HepG2 (cell line): ENCODE data around the gene OR1F1. TPM values are rescaled to one million over a fixed set of nuclear protein-coding genes. Genes with fewer than 3 reads are reported as not detected.

Experiments used
- ATAC-seq: fragments of 200-7000 bp; cut with Tn5 transposase; 3 replicates; pipeline ENCODE4 v1.9.1; 2020; ENCODE audit warnings: mild to moderate bottlenecking, moderate library complexity
- BruUV-seq: library from RNA; stranded (reverse); fragments of 400-500 nt; replicated peaks from 2 replicates; lab custom pipeline; 2021; lab: Mats Ljungman, UMichigan
- CTCF ChIA-PET: fragments of 300-600 bp; formaldehyde crosslinking; extraction: SDS; loops from one replicate; lab custom pipeline; 2021; ENCODE audit warnings: low total read pairs, inconsistent platforms, low intra/inter-chr PET ratio; lab: Yijun Ruan, JAX
- POLR2A ChIA-PET: fragments of 350-600 bp; sonication (Branson Sonifier 250); formaldehyde crosslinking; loops from one replicate; lab custom pipeline; 2020; ENCODE audit warnings: antibody characterized with exemption, inconsistent platforms; lab: Yijun Ruan, JAX
- DNase-seq: peaks from one replicate; pipeline ENCODE4 v3.0.0-alpha.2; 2015; ENCODE audit warnings: low spot score
- FAIRE-seq: peaks from 3 replicates; lab custom pipeline; 2011; peaks lifted over from hg19 to GRCh38; lab: Jason Lieb, UNC
- H2AFZ ChIP-seq: one replicate; pipeline ENCODE4 v1.6.1; 2011; ENCODE audit warnings: low read length, inconsistent platforms
- H3K27ac ChIP-seq: fragments of 300-600 bp; 3 replicates; pipeline ENCODE4 v1.8.0; 2011; ENCODE audit warnings: mixed run types, mild to moderate bottlenecking, mixed read lengths, low read length, inconsistent platforms; ENCODE audit not compliant: insufficient read depth; ENCODE audit errors: extremely low read length
- H3K27me3 ChIP-seq, 2 experiments: fragments of 200-600 bp in 1 of 2; 2 replicates in 1 of 2; 3 replicates in 1 of 2; pipeline versions ENCODE4 v1.6.0 to v1.8.0; 2011; ENCODE audit warnings: low read length in 2 of 2, mild to moderate bottlenecking in 2 of 2, moderate library complexity in 2 of 2, inconsistent platforms in 1 of 2; ENCODE audit not compliant: insufficient read depth in 2 of 2, control insufficient read depth in 1 of 2
- H3K36me3 ChIP-seq, 2 experiments: fragments of 200-600 bp in 1 of 2; replicated peaks in 1 of 2; 2 replicates in 1 of 2; 3 replicates in 1 of 2; pipeline versions ENCODE4 v1.5.1 to v1.8.0; 2011; ENCODE audit warnings: low read length in 2 of 2, inconsistent platforms in 1 of 2; ENCODE audit not compliant: insufficient read depth in 2 of 2, control insufficient read depth in 1 of 2
- H3K4me1 ChIP-seq: 2 replicates; pipeline ENCODE4 v1.5.1; 2012; ENCODE audit warnings: low read length, inconsistent platforms; ENCODE audit not compliant: insufficient read depth
- H3K4me2 ChIP-seq: 2 replicates; pipeline ENCODE4 v1.6.0; 2011; ENCODE audit warnings: low read depth, low read length, inconsistent platforms
- H3K4me3 ChIP-seq, 3 experiments: fragments of 200-600 bp in 1 of 3; sonication (generic), shearing (Covaris generic) in 1 of 3; replicated peaks in 1 of 3; 2 replicates each; pipeline ENCODE4 v1.5.1; 2011 to 2016; ENCODE audit warnings: low read length in 3 of 3, inconsistent platforms in 2 of 3, low read depth in 2 of 3, mild to moderate bottlenecking in 2 of 3, control low read depth in 1 of 3, mixed read lengths in 1 of 3; ENCODE audit not compliant: insufficient read depth in 1 of 3
- H3K79me2 ChIP-seq: one replicate; pipeline ENCODE4 v1.6.1; 2011; ENCODE audit warnings: low read length, inconsistent platforms; ENCODE audit not compliant: insufficient read depth
- H3K9ac ChIP-seq: 2 replicates; pipeline ENCODE4 v1.6.0; 2011; ENCODE audit warnings: mild to moderate bottlenecking, low read depth, low read length, inconsistent platforms; ENCODE audit not compliant: insufficient read depth
- H3K9me3 ChIP-seq: 2 replicates; pipeline ENCODE4 v1.5.1; 2012; ENCODE audit warnings: mild to moderate bottlenecking, low read length
- H4K20me1 ChIP-seq: 2 replicates; pipeline ENCODE4 v1.6.0; 2011; ENCODE audit warnings: inconsistent platforms, mild to moderate bottlenecking, low read length, moderate library complexity; ENCODE audit not compliant: insufficient read depth
- BCL6 ChIP-seq: IDR thresholded peaks from 2 replicates; pipeline ENCODE4 v1.6.1; 2016; ENCODE audit warnings: missing genetic modification reagents, missing compliant biosample characterization
- NKX3-1 ChIP-seq: sonication (generic); formaldehyde crosslinking; IDR thresholded peaks from 2 replicates; pipeline ENCODE4 v1.5.0; 2020; ENCODE audit warnings: missing genetic modification reagents
- SOX6 ChIP-seq, 2 experiments: fragments of 450-650 bp in 1 of 2; sonication (generic) in 1 of 2; formaldehyde crosslinking in 1 of 2; IDR thresholded peaks; 2 replicates each; pipeline versions ENCODE4 v1.4.0 to v1.6.1; 2017 to 2020; ENCODE audit warnings: antibody characterized with exemption in 1 of 2, mild to moderate bottlenecking in 1 of 2, missing genetic modification reagents in 1 of 2
- TAF1 ChIP-seq: sonication (generic); formaldehyde crosslinking; IDR thresholded peaks from 2 replicates; pipeline ENCODE4 v1.4.0; 2020; ENCODE audit warnings: missing genetic modification reagents
- ZNF17 ChIP-seq: sonication (generic); formaldehyde crosslinking; IDR thresholded peaks from 2 replicates; pipeline ENCODE4 v1.5.0; 2020; ENCODE audit warnings: mild to moderate bottlenecking, missing genetic modification reagents
- ZNF329 ChIP-seq: sonication (generic); formaldehyde crosslinking; IDR thresholded peaks from 2 replicates; pipeline ENCODE4 v1.9.0; 2021; ENCODE audit warnings: low read depth, mild to moderate bottlenecking, missing genetic modification reagents
- WGBS: methylation state at CpG from one replicate; pipeline ENCODE4 v1.1.6; 2017; ENCODE audit warnings: low lambda C conversion rate; 5-methylcytosine and 5-hydroxymethylcytosine counted together
- in situ Hi-C: cut with HindIII; loops from 2 replicates; pipeline ENCODE4 v1.10.0; 2017; ENCODE audit warnings: low pct_unique_long_range_greater_than_20kb; ENCODE audit not compliant: extremely low pct_ligation_motif_present
- intact Hi-C: fragments of 100-400 bp; cut with micrococcal nuclease; formaldehyde crosslinking; loops from one replicate; pipeline ENCODE4 v1.10.0; 2022; ENCODE audit not compliant: unreplicated experiment
- polyA plus RNA-seq, 8 experiments: library from polyadenylated mRNA; depleted of rRNA in 3 of 8; stranded (reverse) in 7 of 8; unstranded in 1 of 8; fragments of >200 nt; fragmentation: Illumina TruSeq in 4 of 8; extraction: Trizol in 4 of 8; gene quantifications; 2 replicates each; pipeline versions ENCODE4 v1.2.1 to v1.2.3, GENCODE V29; 2011 to 2016; ENCODE audit warnings: low read depth in 4 of 8, missing spikeins in 1 of 8, mixed read lengths in 1 of 8; ENCODE audit not compliant: insufficient read depth in 1 of 8
- total RNA-seq, 5 experiments: library from RNA; depleted of rRNA; stranded (reverse); fragments of >200 nt; fragmentation: Illumina TruSeq; extraction: Trizol; gene quantifications; 2 replicates each; pipeline ENCODE4 v1.2.3, GENCODE V29; 2016; ENCODE audit warnings: low read depth in 1 of 5
- TF ChIP-seq, protein P1 (sequence below): sonication (generic); formaldehyde crosslinking; IDR thresholded peaks from 2 replicates; pipeline ENCODE4 v1.8.0; 2022; ENCODE audit warnings: mild to moderate bottlenecking, missing genetic modification reagents; ENCODE audit not compliant: insufficient replicate concordance
- TF ChIP-seq, protein P2 (sequence below): sonication (generic); formaldehyde crosslinking; IDR thresholded peaks from 2 replicates; pipeline ENCODE4 v1.4.0; 2020; ENCODE audit warnings: mild to moderate bottlenecking, missing genetic modification reagents, borderline replicate concordance
- TF ChIP-seq, protein P3 (sequence below): IDR thresholded peaks from 2 replicates; pipeline ENCODE4 v1.6.1; 2012; ENCODE audit warnings: low read length, improper control_type of control experiment

OR1F1 gene
- total and polyA plus RNA-seq, 2 of the 13 experiments (the other 11 are each of a cell fraction or from before 2014, with no cell fraction given), result 0.90 TPM; not detected in 1

- TF ChIP-seq SOX6 (IDR thresholded peaks at IDR 0.05) (no peak), SOX6 (CRISPR knock-in tag; IDR thresholded peaks at IDR 0.05) (no peak), ZNF329 (no peak)
Observed at GRCh38 chr16:3147757-3148104, 40.3 kb upstream of the OR1F1 start (continued).

- no peak for ATAC-seq
- peak overlapping the region in 1 of 3 experiments; percentile 78; a peak in 1 of 6 replicates for H3K4me3 ChIP-seq
- H3K4me1 ChIP-seq, result peaks cover 62% of the 10 kb centered on the region
- intact Hi-C loops, result no loop called here
- H3K79me2 ChIP-seq, result no peaks in the 10 kb centered on the region
- in situ Hi-C loops, result no loop called here
- BruUV-seq, result no TSS peak
- ChIA-PET CTCF (no interaction called here), POLR2A (interaction anchor here (1.6 to 4.7 kb wide), 3 partner anchors 14 to 50 kb away, joined by 5 to 81 read pairs (median 6); partner anchors contain the start of genes ZNF213 and ZSCAN10)
- no peaks in the 10 kb centered on the region for H3K36me3 ChIP-seq
- WGBS, result 65% methylated on average over 6 of the region's 13 CpGs
- no peak for FAIRE-seq
- H3K9ac ChIP-seq, result no peak overlapping the region
- no peak for DNase-seq
- no peak overlapping the region for H2AFZ ChIP-seq
- H3K27me3 ChIP-seq, result peaks cover 0 to 26% of the 10 kb centered on the region in 2 experiments; a peak in 3 of 5 replicates
- no peak overlapping the region for H3K27ac ChIP-seq
- peak overlapping the region; percentile 97 for H3K4me2 ChIP-seq
- no peaks in the 10 kb centered on the region for H3K9me3 ChIP-seq
- no peaks in the 10 kb centered on the region for H4K20me1 ChIP-seq
- TF ChIP-seq, protein P1, sequence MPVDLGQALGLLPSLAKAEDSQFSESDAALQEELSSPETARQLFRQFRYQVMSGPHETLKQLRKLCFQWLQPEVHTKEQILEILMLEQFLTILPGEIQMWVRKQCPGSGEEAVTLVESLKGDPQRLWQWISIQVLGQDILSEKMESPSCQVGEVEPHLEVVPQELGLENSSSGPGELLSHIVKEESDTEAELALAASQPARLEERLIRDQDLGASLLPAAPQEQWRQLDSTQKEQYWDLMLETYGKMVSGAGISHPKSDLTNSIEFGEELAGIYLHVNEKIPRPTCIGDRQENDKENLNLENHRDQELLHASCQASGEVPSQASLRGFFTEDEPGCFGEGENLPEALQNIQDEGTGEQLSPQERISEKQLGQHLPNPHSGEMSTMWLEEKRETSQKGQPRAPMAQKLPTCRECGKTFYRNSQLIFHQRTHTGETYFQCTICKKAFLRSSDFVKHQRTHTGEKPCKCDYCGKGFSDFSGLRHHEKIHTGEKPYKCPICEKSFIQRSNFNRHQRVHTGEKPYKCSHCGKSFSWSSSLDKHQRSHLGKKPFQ (CRISPR knock-in tag), result no peak
- no peak for TF ChIP-seq TAF1
- TF ChIP-seq, protein P2, sequence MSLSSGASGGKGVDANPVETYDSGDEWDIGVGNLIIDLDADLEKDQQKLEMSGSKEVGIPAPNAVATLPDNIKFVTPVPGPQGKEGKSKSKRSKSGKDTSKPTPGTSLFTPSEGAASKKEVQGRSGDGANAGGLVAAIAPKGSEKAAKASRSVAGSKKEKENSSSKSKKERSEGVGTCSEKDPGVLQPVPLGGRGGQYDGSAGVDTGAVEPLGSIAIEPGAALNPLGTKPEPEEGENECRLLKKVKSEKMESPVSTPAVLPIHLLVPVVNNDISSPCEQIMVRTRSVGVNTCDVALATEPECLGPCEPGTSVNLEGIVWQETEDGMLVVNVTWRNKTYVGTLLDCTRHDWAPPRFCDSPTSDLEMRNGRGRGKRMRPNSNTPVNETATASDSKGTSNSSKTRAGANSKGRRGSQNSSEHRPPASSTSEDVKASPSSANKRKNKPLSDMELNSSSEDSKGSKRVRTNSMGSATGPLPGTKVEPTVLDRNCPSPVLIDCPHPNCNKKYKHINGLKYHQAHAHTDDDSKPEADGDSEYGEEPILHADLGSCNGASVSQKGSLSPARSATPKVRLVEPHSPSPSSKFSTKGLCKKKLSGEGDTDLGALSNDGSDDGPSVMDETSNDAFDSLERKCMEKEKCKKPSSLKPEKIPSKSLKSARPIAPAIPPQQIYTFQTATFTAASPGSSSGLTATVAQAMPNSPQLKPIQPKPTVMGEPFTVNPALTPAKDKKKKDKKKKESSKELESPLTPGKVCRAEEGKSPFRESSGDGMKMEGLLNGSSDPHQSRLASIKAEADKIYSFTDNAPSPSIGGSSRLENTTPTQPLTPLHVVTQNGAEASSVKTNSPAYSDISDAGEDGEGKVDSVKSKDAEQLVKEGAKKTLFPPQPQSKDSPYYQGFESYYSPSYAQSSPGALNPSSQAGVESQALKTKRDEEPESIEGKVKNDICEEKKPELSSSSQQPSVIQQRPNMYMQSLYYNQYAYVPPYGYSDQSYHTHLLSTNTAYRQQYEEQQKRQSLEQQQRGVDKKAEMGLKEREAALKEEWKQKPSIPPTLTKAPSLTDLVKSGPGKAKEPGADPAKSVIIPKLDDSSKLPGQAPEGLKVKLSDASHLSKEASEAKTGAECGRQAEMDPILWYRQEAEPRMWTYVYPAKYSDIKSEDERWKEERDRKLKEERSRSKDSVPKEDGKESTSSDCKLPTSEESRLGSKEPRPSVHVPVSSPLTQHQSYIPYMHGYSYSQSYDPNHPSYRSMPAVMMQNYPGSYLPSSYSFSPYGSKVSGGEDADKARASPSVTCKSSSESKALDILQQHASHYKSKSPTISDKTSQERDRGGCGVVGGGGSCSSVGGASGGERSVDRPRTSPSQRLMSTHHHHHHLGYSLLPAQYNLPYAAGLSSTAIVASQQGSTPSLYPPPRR, result no peak
- no peak for TF ChIP-seq BCL6 (CRISPR knock-in tag)
- TF ChIP-seq NKX3-1 (CRISPR knock-in tag), result no peak
- TF ChIP-seq, protein P3, sequence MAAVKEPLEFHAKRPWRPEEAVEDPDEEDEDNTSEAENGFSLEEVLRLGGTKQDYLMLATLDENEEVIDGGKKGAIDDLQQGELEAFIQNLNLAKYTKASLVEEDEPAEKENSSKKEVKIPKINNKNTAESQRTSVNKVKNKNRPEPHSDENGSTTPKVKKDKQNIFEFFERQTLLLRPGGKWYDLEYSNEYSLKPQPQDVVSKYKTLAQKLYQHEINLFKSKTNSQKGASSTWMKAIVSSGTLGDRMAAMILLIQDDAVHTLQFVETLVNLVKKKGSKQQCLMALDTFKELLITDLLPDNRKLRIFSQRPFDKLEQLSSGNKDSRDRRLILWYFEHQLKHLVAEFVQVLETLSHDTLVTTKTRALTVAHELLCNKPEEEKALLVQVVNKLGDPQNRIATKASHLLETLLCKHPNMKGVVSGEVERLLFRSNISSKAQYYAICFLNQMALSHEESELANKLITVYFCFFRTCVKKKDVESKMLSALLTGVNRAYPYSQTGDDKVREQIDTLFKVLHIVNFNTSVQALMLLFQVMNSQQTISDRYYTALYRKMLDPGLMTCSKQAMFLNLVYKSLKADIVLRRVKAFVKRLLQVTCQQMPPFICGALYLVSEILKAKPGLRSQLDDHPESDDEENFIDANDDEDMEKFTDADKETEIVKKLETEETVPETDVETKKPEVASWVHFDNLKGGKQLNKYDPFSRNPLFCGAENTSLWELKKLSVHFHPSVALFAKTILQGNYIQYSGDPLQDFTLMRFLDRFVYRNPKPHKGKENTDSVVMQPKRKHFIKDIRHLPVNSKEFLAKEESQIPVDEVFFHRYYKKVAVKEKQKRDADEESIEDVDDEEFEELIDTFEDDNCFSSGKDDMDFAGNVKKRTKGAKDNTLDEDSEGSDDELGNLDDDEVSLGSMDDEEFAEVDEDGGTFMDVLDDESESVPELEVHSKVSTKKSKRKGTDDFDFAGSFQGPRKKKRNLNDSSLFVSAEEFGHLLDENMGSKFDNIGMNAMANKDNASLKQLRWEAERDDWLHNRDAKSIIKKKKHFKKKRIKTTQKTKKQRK, result no peak
- TF ChIP-seq ZNF17 (CRISPR knock-in tag), result 0 out of 2 replicates have a peak, but pooled peaks have one; percentile 71
Observed at GRCh38 chr16:3148256-3149192, 39.5 kb upstream of the OR1F1 start.
